Left colon (tissue), 2 donors: Measurements from ENCODE around the gene SEMA6A. TPM values are rescaled to one million over a fixed set of nuclear protein-coding genes. Genes with fewer than 3 reads are reported as not detected.

Source experiments
- ATAC-seq: fragments of 200-7000 bp; cut with Tn5 transposase; one replicate; pipeline ENCODE4 v1.9.1; 2020; ENCODE audit warnings: mild to moderate bottlenecking, moderate library complexity
- DNase-seq, 2 donors: peaks; one replicate each; pipeline ENCODE4 v3.0.0-alpha.2; 2020
- intact Hi-C, 2 donors: fragments of 100-400 bp; cut with DNase I in 1 of 2; cut with micrococcal nuclease in 1 of 2; formaldehyde crosslinking; loops; one replicate each; pipeline versions ENCODE4 v1.11.2 to v1.14.0; 2022; cut with DNase I, micrococcal nuclease
- total RNA-seq, 2 donors: library from RNA; stranded (reverse); fragmentation: NEBNext Ultra II Directional; extraction: Animal tissue kit (Norgen Biotek cat#: 25700); gene quantifications; one replicate each; pipeline ENCODE4 v1.2.1, GENCODE V29; 2021
- donor health status: DM: no; HTN: no; CAD: no.
- donor health status: DM: yes; HTN: yes; CAD: no.

Gene SEMA6A
- total RNA-seq, 2 donors from 2014 or later, result 100 to 103 TPM

- intact Hi-C loops, result loop anchor here in 1 of 2 donors (5.0 to 10.0 kb wide), 2 partner anchors 376 to 441 kb away; no protein-coding TSS in a partner anchor
- ATAC-seq (no peak), DNase-seq (no peak)
These were observed 4.1 kb upstream of the SEMA6A start for GRCh38 chr5:116578676-116579075.

GRCh38 chr5:116577064-116577788 is 2.6 kb upstream of the SEMA6A start:
- intact Hi-C loops, result loop anchor here in 1 of 2 donors (5.0 to 10.0 kb wide), 2 partner anchors 378 to 440 kb away; no protein-coding TSS in a partner anchor
- no peak for ATAC-seq

GRCh38 chr5:116576053-116576713 is 1.6 kb upstream of the SEMA6A start:
- intact Hi-C loops, result loop anchor here in 1 of 2 donors (5.0 to 10.0 kb wide), 2 partner anchors 379 to 439 kb away; no protein-coding TSS in a partner anchor
- DNase-seq (peak; percentile 43 to 67), ATAC-seq (peak; percentile 29)

More at GRCh38 chr5:116577064-116577788, 2.6 kb upstream of the SEMA6A start:
- no peak for DNase-seq

GRCh38 chr5:116575326-116576052 is 866 bp upstream of the SEMA6A start:
- ATAC-seq (no peak), DNase-seq (peak; percentile 43 to 46)
- intact Hi-C loops, result loop anchor here in 1 of 2 donors (5.0 to 10.0 kb wide), 2 partner anchors 379 to 438 kb away; no protein-coding TSS in a partner anchor

- DNase-seq (peak; percentile 32 to 45), ATAC-seq (peak; percentile 31)
- intact Hi-C loops, result loop anchor here in 1 of 2 donors (10.0 kb wide), 1 partner anchor 381 kb away; no protein-coding TSS in a partner anchor
These were observed 789 bp downstream of the SEMA6A start for GRCh38 chr5:116573702-116574366.

GRCh38 chr5:116573279-116573701 is 1.3 kb downstream of the SEMA6A start:
- intact Hi-C loops, result loop anchor here in 1 of 2 donors (10.0 kb wide), 1 partner anchor 382 kb away; no protein-coding TSS in a partner anchor
- DNase-seq (peak; percentile 48 to 59), ATAC-seq (peak; percentile 45)

GRCh38 chr5:116572350-116573278 is 2.0 kb downstream of the SEMA6A start:
- ATAC-seq (peak; percentile 38), DNase-seq (peak; percentile 54 to 65)
- intact Hi-C loops, result loop anchor here in 1 of 2 donors (10.0 kb wide), 1 partner anchor 382 kb away; no protein-coding TSS in a partner anchor

- ATAC-seq, result peak; percentile 13
- intact Hi-C loops, result loop anchor here in 1 of 2 donors (10.0 kb wide), 1 partner anchor 383 kb away; no protein-coding TSS in a partner anchor
- DNase-seq, result no peak
These were observed 2.9 kb downstream of the SEMA6A start for GRCh38 chr5:116571568-116572349.

- DNase-seq (no peak), ATAC-seq (no peak)
- intact Hi-C loops, result loop anchor here in 1 of 2 donors (10.0 kb wide), 1 partner anchor 385 kb away; no protein-coding TSS in a partner anchor
These were observed 4.6 kb downstream of the SEMA6A start for GRCh38 chr5:116569999-116570398.

- ATAC-seq (peak; percentile 66), DNase-seq (no peak)
- intact Hi-C loops, result no loop called here
These were observed 7.5 kb downstream of the SEMA6A start for GRCh38 chr5:116567106-116567505.

- ATAC-seq (no peak), DNase-seq (no peak)
- intact Hi-C loops, result no loop called here
These were observed 8.4 kb downstream of the SEMA6A start for GRCh38 chr5:116566251-116566650.

GRCh38 chr5:116564756-116565490 is 9.7 kb downstream of the SEMA6A start:
- no peak for DNase-seq
- intact Hi-C loops, result no loop called here
- ATAC-seq, result no peak

- DNase-seq (no peak), ATAC-seq (no peak)
- intact Hi-C loops, result no loop called here
These were observed 10.3 kb downstream of the SEMA6A start for GRCh38 chr5:116564312-116564711.

- intact Hi-C loops, result no loop called here
- ATAC-seq, result no peak
- DNase-seq, result no peak
These were observed 10.8 kb downstream of the SEMA6A start for GRCh38 chr5:116563736-116564308.

- DNase-seq, result no peak
- no peak for ATAC-seq
- intact Hi-C loops, result no loop called here
These were observed 12.0 kb downstream of the SEMA6A start for GRCh38 chr5:116562669-116563068.

GRCh38 chr5:116561658-116562057 is 13.0 kb downstream of the SEMA6A start:
- ATAC-seq (no peak), DNase-seq (no peak)
- intact Hi-C loops, result no loop called here
